ENCODE measurements around the gene UNC5B. TPM values are rescaled to one million over a fixed set of nuclear protein-coding genes. Genes with fewer than 3 reads are reported as not detected.

UNC5B gene
- total RNA-seq, 1 experiment from 2014 or later, result 22.0 TPM

- no peak for TF ChIP-seq CTCF (IDR thresholded peaks at IDR 0.05 in 2 of 3, conservative IDR thresholded peaks at IDR 0.05 in 1 of 3; ENCODE audit: borderline replicate concordance in 1 of 3, insufficient read depth in 1 of 3, low read depth in 2 of 3, low read length in 2 of 3)
- TF ChIP-seq CBX3 (IDR thresholded peaks at IDR 0.05; ENCODE audit: low read depth), result no peak
Measured at GRCh38 chr10:71217266-71218045, 5.1 kb downstream of the UNC5B start (continued).

GRCh38 chr10:71218046-71218650 is 5.8 kb downstream of the UNC5B start:
- no peak overlapping the region for H2AFZ ChIP-seq (ENCODE audit: low read depth, low read length, poor library complexity, severe bottlenecking)
- peak overlapping the region; percentile 82 for H3K4me2 ChIP-seq (ENCODE audit: low read length)
- H3K4me3 ChIP-seq (replicated peaks in 1 of 2; ENCODE audit: low read depth in 1 of 2, low read length in 2 of 2), result peak overlapping the region; percentile 47 to 66
- H3K4me1 ChIP-seq (ENCODE audit: control insufficient read depth in 1 of 2, insufficient read depth in 2 of 2, low read length in 2 of 2), result peaks cover 44 to 58% of the 10 kb centered on the region in 2 experiments
- intact Hi-C loops (cut with micrococcal nuclease), result no loop called here
- peak overlapping the region; percentile 47 for H3K27ac ChIP-seq (ENCODE audit: low read depth, low read length)
- DNase-seq (ENCODE audit: low read depth, low spot score) (peak; percentile 36), ATAC-seq (peak; percentile 57)
- no peaks in the 10 kb centered on the region for H3K9me3 ChIP-seq (ENCODE audit: control insufficient read depth in 1 of 2, insufficient read depth in 1 of 2, low read depth in 1 of 2, low read length in 2 of 2)
- ChIA-PET CTCF (interaction anchor here (0.6 to 1.9 kb wide), 6 partner anchors 9 to 91 kb away, joined by 3 to 7 read pairs (median 4); no protein-coding TSS in a partner anchor), RAD21 (ENCODE audit: low non-redundant PET in 1 of 2, low total read pairs in 2 of 2, uncharacterized antibody in 2 of 2, unreplicated experiment in 2 of 2) (no interaction called here), POLR2A (interaction anchor here (0.8 kb wide), 2 partner anchors 31 to 52 kb away, joined by 4 to 5 read pairs; no protein-coding TSS in a partner anchor)
- H3K79me2 ChIP-seq (ENCODE audit: insufficient read depth, low read length), result peaks cover 36% of the 10 kb centered on the region; the same call in 1 of the 2 replicates
- H3K27me3 ChIP-seq (ENCODE audit: insufficient read depth, low read length), result no peaks in the 10 kb centered on the region
- H3K36me3 ChIP-seq (ENCODE audit: control insufficient read depth in 1 of 2, insufficient read depth in 2 of 2, low read length in 2 of 2), result no peaks in the 10 kb centered on the region
- H3K9me2 ChIP-seq (ENCODE audit: insufficient read depth), result no peaks in the 10 kb centered on the region
- TF ChIP-seq CBX3 (IDR thresholded peaks at IDR 0.05; ENCODE audit: low read depth), result no peak
- TF ChIP-seq CEBPB (IDR thresholded peaks at IDR 0.05; ENCODE audit: low read depth), result no peak
- TF ChIP-seq POLR2AphosphoS5 (IDR thresholded peaks at IDR 0.05; ENCODE audit: low read depth, low read length), result peak; percentile 16; the same call in 1 of the 2 replicates
- BruUV-seq (replicated peaks), result no TSS peak
- peak overlapping the region; percentile 55 for H3K9ac ChIP-seq (ENCODE audit: low read length)
- no peaks in the 10 kb centered on the region for H4K20me1 ChIP-seq (ENCODE audit: insufficient read depth)

Measured in HCT116 (cell line).